Liver (tissue), 3 donors: ENCODE measurements around the gene ADAMTS6.

Source experiments
- ATF3 ChIP-seq: IDR thresholded peaks from 2 replicates; pipeline ENCODE4 v1.6.1; 2016; ENCODE audit warnings: antibody characterized with exemption
- EGR1 ChIP-seq, 2 donors: IDR thresholded peaks; 2 replicates each; pipeline ENCODE4 v1.6.1; 2016 to 2018; ENCODE audit warnings: antibody characterized with exemption in 2 of 2, low read depth in 2 of 2
- FOXA2 ChIP-seq: IDR thresholded peaks from 2 replicates; pipeline ENCODE4 v1.6.1; 2016; ENCODE audit warnings: antibody characterized with exemption
- GABPA ChIP-seq, 2 donors: IDR thresholded peaks in 1 of 2; conservative IDR thresholded peaks in 1 of 2; 2 replicates each; pipeline ENCODE4 v1.6.1; 2016; ENCODE audit warnings: antibody characterized with exemption in 2 of 2, mild to moderate bottlenecking in 1 of 2, moderate library complexity in 1 of 2
- HNF4G ChIP-seq: IDR thresholded peaks from 2 replicates; pipeline ENCODE4 v1.6.1; 2016; ENCODE audit warnings: antibody characterized with exemption
- JUND ChIP-seq, 2 donors: IDR thresholded peaks; 2 replicates each; pipeline ENCODE4 v1.6.1; 2016; ENCODE audit warnings: antibody characterized with exemption in 2 of 2
- RAD21 ChIP-seq, 2 donors: IDR thresholded peaks; 2 replicates each; pipeline ENCODE4 v1.6.1; 2016; ENCODE audit warnings: antibody characterized with exemption in 2 of 2, mild to moderate bottlenecking in 2 of 2
- SP1 ChIP-seq: IDR thresholded peaks from 2 replicates; pipeline ENCODE4 v1.6.1; 2018; ENCODE audit warnings: antibody characterized with exemption, mild to moderate bottlenecking
- TAF1 ChIP-seq: conservative IDR thresholded peaks from 2 replicates; pipeline ENCODE4 v1.6.1; 2016; ENCODE audit warnings: antibody characterized with exemption, mild to moderate bottlenecking
- YY1 ChIP-seq: IDR thresholded peaks from 2 replicates; pipeline ENCODE4 v1.6.1; 2016; ENCODE audit warnings: antibody characterized with exemption, mild to moderate bottlenecking
- TF ChIP-seq, protein P1 (sequence below): fragments of 150-350 bp; IDR thresholded peaks from 2 replicates; pipeline ENCODE4 v1.5.1; 2017; ENCODE audit warnings: improper control_type of control experiment, low read depth, low read length; ENCODE audit not compliant: missing input control
- TF ChIP-seq, protein P2 (sequence below): IDR thresholded peaks from 2 replicates; pipeline ENCODE4 v1.6.1; 2016; ENCODE audit warnings: antibody characterized with exemption, mild to moderate bottlenecking
- TF ChIP-seq, protein P3 (sequence below): IDR thresholded peaks from 2 replicates; pipeline ENCODE4 v1.6.1; 2016; ENCODE audit warnings: antibody characterized with exemption
- TF ChIP-seq, protein P4 (sequence below): IDR thresholded peaks from 2 replicates; pipeline ENCODE4 v1.6.1; 2016; ENCODE audit warnings: antibody characterized with exemption
- donor health status: healthy.
- donor health status: healthy.

DNA sequence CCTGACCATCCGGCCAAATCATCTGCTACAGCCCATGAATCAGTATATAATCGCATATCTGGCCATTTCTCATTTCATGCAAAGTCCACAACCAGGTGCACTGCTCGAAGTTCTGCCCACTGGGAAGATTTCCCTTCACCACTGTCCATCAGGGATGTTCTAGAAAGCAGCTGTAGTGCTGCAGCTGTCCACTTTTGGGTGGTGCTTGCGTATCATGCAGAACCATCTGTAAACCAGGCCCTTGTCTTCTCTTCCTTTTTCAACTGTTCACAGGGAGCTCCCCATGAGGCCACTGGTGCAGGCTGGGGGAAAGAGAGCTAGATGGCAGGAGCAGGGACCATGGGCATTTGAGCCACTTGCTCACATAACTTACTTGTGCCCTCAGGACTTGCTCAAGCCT lies 7.4 kb upstream of the ADAMTS6 start:
- TF ChIP-seq, protein P1, sequence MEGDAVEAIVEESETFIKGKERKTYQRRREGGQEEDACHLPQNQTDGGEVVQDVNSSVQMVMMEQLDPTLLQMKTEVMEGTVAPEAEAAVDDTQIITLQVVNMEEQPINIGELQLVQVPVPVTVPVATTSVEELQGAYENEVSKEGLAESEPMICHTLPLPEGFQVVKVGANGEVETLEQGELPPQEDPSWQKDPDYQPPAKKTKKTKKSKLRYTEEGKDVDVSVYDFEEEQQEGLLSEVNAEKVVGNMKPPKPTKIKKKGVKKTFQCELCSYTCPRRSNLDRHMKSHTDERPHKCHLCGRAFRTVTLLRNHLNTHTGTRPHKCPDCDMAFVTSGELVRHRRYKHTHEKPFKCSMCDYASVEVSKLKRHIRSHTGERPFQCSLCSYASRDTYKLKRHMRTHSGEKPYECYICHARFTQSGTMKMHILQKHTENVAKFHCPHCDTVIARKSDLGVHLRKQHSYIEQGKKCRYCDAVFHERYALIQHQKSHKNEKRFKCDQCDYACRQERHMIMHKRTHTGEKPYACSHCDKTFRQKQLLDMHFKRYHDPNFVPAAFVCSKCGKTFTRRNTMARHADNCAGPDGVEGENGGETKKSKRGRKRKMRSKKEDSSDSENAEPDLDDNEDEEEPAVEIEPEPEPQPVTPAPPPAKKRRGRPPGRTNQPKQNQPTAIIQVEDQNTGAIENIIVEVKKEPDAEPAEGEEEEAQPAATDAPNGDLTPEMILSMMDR: no peak
- TF ChIP-seq, protein P2, sequence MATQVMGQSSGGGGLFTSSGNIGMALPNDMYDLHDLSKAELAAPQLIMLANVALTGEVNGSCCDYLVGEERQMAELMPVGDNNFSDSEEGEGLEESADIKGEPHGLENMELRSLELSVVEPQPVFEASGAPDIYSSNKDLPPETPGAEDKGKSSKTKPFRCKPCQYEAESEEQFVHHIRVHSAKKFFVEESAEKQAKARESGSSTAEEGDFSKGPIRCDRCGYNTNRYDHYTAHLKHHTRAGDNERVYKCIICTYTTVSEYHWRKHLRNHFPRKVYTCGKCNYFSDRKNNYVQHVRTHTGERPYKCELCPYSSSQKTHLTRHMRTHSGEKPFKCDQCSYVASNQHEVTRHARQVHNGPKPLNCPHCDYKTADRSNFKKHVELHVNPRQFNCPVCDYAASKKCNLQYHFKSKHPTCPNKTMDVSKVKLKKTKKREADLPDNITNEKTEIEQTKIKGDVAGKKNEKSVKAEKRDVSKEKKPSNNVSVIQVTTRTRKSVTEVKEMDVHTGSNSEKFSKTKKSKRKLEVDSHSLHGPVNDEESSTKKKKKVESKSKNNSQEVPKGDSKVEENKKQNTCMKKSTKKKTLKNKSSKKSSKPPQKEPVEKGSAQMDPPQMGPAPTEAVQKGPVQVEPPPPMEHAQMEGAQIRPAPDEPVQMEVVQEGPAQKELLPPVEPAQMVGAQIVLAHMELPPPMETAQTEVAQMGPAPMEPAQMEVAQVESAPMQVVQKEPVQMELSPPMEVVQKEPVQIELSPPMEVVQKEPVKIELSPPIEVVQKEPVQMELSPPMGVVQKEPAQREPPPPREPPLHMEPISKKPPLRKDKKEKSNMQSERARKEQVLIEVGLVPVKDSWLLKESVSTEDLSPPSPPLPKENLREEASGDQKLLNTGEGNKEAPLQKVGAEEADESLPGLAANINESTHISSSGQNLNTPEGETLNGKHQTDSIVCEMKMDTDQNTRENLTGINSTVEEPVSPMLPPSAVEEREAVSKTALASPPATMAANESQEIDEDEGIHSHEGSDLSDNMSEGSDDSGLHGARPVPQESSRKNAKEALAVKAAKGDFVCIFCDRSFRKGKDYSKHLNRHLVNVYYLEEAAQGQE: no peak
- TF ChIP-seq ATF3: no peak
- TF ChIP-seq JUND (IDR thresholded peaks at IDR 0.05): no peak
- TF ChIP-seq FOXA2: no peak
- no peak for TF ChIP-seq SP1
- no peak for TF ChIP-seq YY1
- TF ChIP-seq, protein P3, sequence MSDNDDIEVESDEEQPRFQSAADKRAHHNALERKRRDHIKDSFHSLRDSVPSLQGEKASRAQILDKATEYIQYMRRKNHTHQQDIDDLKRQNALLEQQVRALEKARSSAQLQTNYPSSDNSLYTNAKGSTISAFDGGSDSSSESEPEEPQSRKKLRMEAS: no peak
- TF ChIP-seq GABPA (IDR thresholded peaks at IDR 0.05 in 1 of 2, conservative IDR thresholded peaks at IDR 0.05 in 1 of 2): no peak
- TF ChIP-seq HNF4G: no peak
- TF ChIP-seq EGR1 (IDR thresholded peaks at IDR 0.05; ENCODE audit: low read depth in 2 of 2): no peak
- no peak for TF ChIP-seq TAF1
- TF ChIP-seq, protein P4, sequence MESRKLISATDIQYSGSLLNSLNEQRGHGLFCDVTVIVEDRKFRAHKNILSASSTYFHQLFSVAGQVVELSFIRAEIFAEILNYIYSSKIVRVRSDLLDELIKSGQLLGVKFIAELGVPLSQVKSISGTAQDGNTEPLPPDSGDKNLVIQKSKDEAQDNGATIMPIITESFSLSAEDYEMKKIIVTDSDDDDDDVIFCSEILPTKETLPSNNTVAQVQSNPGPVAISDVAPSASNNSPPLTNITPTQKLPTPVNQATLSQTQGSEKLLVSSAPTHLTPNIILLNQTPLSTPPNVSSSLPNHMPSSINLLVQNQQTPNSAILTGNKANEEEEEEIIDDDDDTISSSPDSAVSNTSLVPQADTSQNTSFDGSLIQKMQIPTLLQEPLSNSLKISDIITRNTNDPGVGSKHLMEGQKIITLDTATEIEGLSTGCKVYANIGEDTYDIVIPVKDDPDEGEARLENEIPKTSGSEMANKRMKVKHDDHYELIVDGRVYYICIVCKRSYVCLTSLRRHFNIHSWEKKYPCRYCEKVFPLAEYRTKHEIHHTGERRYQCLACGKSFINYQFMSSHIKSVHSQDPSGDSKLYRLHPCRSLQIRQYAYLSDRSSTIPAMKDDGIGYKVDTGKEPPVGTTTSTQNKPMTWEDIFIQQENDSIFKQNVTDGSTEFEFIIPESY: no peak
- TF ChIP-seq RAD21 (IDR thresholded peaks at IDR 0.05): no peak
